ENCODE data around the gene LRCOL1.

- TF ChIP-seq SRF (IDR thresholded peaks at IDR 0.05; ENCODE audit: low read depth) (no peak), YY1 (IDR thresholded peaks at IDR 0.05; ENCODE audit: extremely low read depth, insufficient replicate concordance, low read depth, low read length) (no peak), EZH2phosphoT487 (IDR thresholded peaks at IDR 0.05; ENCODE audit: borderline replicate concordance) (no peak), REST (IDR thresholded peaks at IDR 0.05; ENCODE audit: low read depth) (no peak)
Measured at GRCh38 chr12:132597333-132598316, 12.8 kb downstream of the LRCOL1 start.
